ENCODE data around the gene STX8.

GRCh38 chr17:9472094-9472493 is 103.5 kb downstream of the STX8 start:
- TF ChIP-seq, protein P1, sequence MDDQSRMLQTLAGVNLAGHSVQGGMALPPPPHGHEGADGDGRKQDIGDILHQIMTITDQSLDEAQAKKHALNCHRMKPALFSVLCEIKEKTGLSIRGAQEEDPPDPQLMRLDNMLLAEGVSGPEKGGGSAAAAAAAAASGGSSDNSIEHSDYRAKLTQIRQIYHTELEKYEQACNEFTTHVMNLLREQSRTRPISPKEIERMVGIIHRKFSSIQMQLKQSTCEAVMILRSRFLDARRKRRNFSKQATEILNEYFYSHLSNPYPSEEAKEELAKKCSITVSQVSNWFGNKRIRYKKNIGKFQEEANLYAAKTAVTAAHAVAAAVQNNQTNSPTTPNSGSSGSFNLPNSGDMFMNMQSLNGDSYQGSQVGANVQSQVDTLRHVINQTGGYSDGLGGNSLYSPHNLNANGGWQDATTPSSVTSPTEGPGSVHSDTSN (IDR thresholded peaks at IDR 0.05), result no peak
- no peak for TF ChIP-seq CTCF (IDR thresholded peaks at IDR 0.05)
- no peak for TF ChIP-seq EZH2phosphoT487 (IDR thresholded peaks at IDR 0.05; ENCODE audit: borderline replicate concordance, low read depth)
- TF ChIP-seq, protein P2, sequence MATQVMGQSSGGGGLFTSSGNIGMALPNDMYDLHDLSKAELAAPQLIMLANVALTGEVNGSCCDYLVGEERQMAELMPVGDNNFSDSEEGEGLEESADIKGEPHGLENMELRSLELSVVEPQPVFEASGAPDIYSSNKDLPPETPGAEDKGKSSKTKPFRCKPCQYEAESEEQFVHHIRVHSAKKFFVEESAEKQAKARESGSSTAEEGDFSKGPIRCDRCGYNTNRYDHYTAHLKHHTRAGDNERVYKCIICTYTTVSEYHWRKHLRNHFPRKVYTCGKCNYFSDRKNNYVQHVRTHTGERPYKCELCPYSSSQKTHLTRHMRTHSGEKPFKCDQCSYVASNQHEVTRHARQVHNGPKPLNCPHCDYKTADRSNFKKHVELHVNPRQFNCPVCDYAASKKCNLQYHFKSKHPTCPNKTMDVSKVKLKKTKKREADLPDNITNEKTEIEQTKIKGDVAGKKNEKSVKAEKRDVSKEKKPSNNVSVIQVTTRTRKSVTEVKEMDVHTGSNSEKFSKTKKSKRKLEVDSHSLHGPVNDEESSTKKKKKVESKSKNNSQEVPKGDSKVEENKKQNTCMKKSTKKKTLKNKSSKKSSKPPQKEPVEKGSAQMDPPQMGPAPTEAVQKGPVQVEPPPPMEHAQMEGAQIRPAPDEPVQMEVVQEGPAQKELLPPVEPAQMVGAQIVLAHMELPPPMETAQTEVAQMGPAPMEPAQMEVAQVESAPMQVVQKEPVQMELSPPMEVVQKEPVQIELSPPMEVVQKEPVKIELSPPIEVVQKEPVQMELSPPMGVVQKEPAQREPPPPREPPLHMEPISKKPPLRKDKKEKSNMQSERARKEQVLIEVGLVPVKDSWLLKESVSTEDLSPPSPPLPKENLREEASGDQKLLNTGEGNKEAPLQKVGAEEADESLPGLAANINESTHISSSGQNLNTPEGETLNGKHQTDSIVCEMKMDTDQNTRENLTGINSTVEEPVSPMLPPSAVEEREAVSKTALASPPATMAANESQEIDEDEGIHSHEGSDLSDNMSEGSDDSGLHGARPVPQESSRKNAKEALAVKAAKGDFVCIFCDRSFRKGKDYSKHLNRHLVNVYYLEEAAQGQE (IDR thresholded peaks at IDR 0.05; ENCODE audit: low read depth, low read length), result no peak

All from SK-N-SH (cell line).